NOMO-1 treated with dmso at 0.1 percent for 144 hours (cell line): Measurements from ENCODE around the gene RGS13.

Source experiments
- DNase-seq: peaks from one replicate; lab custom pipeline; 2025; ENCODE audit not compliant: unreplicated experiment; lab: John Stamatoyannopoulos, UW

Gene RGS13

DNA sequence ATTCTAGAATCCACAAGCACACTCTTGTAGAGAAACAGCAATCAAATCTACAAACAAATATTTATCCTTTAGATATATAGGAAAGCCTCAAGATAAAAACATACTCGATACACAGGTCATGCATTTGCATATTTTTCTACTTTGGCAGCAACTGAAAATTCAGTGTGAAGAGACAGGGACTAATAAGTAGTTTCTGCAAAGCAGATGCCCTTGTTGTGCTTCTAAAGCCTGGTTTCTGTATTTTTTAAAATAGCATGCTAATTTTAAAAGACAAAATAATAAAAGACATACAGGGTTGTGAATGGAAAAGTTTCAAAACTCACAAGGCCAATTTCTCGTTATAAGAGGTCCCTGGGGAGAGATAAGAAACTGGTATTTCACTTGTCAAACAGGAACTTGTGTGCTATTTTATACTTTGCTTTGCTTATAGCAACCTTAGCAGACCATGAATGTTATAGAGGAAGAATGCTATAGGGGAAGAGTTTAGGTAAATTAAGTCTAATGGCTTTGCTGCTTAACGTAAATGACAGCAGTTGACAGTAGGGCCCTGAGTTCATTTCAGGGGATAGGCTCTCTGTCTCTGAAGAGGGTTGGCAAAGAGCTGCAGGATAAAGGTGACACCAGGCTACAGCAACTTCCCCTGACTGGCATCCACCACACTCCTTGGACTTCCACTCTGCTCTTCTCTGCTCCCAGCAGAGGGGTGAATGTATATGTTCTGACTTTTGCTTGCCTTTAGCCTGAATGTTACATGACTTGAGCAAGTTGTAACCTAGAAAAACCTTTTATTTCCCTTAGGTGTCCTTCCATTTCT, 9.4 kb upstream of the RGS13 start:
- DNase-seq: peak; percentile 46

DNA sequence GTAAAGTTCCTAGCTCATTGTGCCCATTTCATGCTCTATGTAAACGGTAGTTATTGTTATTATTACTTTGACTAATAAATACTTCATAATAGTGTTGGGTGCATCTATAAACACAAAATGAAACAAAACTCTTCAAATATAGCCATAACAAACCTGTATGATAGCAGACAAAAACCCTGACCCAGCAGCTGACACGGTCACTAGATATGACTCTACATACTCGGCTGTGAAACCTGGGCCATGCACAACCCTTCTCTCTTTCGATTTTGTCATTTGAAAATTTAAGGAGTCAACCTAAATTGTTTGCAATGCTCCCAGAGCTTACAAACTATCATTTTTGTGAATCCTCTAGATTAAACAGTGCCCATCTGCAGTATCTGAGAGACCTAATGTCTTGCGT, 8.0 kb upstream of the RGS13 start:
- no peak for DNase-seq

DNA sequence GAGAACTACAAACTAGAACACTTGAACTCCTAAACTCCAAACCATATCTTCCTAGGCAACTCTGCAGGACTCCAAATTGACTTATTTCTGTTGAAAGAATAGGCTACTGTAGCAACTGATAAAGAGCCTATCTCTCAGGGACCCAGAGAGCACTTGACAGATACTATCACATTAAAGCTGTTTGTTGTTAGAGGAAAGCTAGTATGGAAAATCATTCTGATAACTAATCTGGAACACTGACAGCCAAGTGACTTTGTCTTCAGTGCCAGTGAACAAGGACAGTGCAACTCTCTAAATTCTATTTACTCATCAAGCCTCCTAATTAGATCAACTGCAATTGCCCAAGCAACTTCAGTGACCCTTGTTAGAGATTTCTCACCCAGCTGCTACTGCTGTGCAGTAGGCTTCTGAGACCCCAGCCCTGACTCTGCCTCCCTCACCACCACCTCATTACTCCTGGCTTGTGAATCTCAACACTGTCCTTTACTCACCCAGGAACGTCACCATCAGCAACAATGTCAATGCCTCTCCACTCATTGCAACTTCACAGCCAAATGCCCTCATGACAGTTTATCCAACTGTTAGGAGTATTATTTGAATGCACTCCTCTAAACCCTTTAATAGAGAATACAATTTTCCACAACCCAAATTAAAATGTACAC, 7.4 kb upstream of the RGS13 start:
- no peak for DNase-seq

DNA sequence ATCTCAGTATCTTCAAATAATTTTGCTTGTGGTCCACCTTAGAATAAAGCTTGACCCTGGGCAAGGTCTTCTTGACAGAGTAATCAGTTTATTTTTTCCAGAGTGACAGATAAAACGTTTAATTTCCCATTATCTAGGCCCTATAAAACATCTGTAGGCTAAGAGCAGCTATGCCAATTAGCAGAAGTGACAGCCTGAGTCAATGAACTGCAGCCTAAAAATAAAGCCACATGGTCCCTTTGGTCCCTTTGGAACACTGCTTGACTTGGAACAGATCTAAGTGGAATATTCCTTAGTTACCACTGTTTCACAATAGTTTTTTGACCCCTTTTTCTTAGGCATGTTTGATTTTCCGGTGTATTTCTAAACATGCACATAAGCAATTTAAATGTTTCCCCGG, 6.3 kb upstream of the RGS13 start:
- no peak for DNase-seq

DNA sequence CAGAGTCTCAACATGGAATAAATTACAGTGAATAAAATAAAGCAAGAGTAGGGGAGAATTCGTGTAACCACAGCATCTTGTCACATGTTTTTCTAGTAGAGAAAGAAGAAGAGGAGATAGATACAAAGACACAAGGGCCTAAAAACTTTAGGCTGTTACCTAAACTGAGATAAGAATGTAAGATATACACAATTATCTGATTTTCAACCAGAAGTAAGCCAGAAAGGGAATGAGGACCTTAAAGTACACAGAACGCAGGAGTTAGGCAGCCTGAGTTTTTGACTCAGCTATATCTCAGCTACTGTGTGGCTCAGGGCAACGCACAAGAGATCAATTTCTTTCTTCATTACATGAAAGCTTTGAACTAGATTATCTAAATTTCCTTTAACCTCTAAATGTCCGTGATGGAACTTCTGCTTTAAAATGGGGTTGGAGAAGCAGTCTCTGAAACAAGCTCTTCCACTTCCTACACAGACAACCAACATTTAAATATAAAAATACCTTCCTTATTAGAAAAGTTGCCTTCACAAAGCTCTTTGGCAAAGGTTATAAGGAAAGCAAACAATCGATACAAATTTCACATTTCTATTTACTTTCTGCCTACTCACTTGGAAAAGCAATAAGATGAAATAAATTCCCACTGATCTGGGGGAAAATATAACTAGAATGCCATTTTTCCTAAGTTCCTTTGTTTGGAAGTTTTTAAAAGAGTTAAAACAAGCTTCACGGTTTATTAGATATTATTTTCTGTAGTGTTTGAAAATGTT, 5.2 kb upstream of the RGS13 start:
- no peak for DNase-seq

DNA sequence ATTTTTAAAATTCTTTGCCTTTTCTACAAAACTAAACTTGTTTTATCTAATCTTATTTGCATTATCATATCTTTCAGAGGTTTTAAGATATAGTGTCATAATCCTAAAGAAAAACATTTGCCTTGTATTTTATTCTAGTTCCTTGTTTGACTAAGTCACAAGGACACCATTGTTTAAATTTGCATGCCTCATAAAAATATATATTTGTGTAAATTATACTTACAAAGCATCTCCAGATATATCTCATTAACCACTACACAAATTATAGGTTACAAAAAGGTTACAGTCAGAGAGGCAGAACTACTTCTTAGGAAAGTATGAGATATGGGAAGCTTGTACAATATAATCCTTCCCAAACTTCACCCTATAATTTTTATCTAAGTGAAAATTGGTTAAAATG, 4.2 kb upstream of the RGS13 start:
- DNase-seq: no peak

DNA sequence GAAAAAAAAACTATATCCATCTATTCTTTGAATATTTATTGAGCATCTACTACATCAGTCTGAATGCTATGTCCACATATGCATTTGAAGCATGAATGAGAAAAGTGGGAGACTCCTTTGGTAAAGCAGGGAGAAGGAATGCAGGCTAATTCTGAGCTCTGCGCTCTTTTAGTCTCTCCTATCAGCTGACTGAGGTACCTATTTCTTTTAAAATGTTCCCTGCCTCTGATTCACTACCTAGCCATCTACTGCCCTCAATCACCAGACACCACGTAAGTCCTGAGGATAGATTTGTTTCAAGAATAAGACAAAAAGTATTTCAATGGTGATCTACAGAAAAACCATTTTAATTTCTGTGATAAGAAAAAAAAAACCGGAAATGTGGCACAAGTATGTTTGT, 3.8 kb upstream of the RGS13 start:
- DNase-seq: no peak

DNA sequence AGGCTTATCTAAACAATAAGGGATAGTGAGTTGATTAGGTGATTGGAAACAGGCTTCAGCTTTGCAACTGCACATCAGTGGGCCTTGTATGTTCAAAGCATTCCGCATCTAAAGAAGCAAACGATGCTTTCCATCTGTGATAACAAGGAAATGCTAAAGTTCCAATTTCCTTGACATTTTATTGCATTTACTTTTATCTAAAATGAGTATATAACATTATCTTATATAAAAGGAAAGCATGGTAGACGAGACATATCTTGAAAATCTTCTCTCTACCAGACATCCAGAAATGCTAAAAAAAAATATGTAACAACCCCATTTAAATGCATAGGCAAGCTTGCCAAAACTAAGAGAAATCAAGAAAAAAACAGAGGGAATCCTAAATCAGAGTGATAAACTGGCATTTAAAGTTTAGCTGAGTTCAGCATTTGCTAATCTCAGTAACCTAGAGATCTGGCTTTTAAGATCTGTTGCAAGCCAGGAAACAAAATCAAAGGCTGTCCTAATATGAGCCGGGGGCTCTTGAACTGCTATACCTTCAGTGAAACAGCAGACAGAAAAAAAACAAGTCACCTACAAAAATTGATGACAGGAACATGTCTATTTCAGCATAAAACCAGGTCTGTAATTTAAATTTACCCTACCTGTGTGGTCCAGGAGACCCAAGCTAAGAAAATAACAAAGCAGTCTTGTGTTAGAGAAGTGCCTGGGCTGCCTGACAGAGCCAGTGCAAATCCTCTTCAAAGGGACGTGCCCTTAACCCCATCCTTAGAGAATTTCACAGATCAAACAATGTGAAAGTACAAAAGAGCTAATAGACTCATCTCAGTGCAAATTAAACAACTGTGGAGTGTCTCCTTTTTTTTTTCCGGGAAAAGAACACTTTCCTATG, 3.1 kb upstream of the RGS13 start:
- no peak for DNase-seq

DNA sequence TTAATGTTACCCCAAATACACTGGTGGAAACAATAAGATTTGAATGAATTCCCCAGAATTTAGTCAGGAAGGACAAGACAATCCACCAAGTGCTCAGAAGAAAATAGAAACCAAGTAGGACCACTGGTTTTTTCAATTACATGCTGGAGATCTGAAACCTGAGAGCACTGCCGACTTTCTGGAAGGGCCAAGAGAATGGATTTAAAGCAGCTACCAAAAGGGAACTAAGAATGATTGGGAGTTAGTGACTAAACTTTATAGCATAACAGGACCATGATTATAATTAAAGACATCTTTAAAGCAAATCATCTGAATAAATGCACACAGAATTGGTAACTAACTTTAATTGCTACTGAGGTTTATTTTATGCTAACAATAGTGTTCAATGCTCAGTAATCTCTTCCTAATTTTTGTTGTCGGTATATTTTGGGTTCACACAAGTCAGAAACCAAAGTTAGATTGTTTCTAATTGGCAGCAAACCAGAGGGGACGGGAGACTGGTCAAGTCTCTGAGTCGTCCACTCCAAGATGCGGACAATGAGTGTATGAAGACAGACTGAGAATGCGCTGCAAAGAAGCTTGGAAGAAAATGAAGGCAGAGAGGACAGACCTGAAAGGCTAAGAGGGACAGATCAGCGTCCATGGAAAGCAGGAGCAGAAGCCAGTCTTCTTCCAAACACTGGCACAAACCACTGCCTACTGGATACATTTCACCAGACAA, 2.3 kb upstream of the RGS13 start:
- DNase-seq: no peak

DNA sequence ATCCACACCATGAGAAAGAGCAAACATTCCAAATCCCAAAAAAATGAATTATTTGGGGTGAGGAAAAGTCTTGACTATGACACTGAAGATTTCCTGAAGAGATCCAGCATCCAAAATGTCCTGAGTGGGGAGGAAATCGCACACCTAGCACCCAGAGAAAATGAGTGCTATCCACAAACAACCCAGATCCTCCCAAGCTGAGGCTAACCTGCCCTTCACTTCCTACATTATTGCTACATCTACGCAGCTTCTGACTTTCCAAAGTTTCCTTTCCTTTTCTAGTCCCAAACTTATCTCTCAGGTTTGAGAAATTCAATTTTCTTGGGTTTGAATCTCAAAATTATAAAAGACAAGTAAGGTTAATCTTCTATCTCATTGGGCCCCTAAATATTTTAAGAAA, 906 bp upstream of the RGS13 start:
- no peak for DNase-seq

DNA sequence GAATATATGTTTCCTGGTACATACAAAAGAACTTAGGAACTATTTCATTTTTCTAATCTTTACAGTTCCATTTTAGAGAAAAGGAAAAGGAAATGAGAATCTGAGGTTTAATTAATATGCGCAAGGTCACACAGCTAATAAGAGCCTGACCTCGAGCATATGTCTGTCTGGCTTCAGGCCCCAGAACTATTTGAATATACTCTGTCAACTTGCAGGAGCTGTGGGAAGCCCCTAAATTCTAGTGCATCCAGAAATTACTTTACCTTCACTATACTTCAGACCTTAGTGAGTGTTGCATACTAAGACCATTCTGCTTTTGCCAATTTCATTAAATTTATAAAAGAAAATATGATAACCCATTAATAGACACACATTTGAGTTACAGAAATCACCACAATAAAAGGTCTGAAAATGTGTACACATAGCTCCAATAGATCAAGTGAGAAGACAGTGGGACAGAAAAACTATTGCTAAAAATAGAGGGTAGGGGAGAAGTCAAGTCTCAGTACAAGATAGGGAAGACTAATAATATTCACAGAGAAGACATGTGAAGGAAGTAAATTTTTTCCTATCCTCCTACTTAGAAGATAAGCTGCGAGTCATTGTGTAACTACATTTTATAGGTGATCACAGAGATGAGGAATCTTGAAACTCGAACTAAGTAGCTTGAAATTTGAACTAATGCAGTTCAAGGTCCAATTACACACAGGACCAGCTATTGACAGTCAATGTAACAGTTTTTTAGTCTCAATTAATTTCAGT, 3.8 kb downstream of the RGS13 start:
- DNase-seq: no peak

DNA sequence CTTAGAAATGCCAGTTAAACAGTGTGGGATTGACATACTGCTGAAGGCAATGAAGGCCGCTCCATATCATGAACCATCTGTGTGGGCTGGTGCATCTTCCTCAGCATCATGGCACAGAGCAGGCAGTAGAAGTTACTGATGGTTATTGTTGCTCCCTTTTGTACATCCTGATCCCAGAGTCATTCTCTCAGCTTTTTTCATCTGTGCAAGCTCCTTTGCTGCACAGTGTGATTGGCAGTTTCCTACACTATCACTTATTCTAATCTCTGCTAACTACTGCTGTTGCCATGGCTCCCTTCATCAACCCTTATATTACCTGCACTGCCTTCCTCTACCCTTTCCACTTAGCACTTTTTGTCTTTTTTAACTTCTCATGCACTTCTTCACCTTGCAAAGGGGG, 16.2 kb downstream of the RGS13 start:
- DNase-seq: no peak

DNA sequence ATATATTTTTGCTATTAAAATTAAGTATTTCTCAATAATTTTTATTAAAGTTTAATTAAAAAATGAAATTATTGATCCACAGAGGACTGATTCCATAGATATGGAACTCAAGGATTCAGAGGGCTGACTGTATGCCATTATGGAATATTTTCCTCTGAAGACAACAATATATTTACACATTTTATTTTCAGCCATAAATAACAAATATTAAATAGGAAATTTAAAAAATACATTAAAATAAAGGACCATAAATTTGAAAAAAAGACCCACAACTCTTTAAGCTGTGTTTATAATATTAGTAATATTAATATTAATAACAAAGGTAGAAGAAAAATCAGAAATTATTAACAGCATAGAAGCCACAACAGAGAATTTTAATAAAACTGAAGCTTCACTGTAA, 18.2 kb downstream of the RGS13 start:
- no peak for DNase-seq

DNA sequence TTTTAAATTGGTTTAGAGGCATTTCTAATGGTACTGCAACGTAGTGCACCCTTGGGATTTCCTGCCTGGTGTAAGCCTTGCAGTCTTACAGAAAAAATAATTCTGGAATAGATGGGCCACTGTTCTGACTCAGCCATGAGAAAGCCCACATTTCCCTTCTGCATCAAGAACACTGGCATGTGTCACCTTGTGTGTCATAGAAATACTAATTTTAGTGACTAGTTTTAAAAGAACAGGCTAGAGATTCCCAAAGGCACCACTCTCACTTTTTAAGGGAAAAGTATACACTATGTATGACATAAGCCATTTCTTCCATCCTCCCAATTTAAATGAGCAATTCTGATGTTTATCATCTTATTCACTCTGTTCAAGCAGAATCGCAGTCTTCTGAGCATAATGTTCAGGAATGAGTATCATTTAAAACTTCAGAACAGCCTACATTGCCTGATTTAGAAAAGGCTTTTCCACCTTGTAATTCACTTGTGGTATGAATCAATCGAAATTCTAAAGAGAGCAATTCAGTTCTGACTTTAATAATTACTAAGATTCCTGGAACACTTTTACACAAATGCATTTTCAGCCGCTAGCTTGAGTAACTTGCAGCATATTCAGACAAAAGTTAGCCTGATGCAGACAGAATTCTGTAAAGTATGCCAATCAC, 18.8 kb downstream of the RGS13 start:
- DNase-seq: no peak

DNA sequence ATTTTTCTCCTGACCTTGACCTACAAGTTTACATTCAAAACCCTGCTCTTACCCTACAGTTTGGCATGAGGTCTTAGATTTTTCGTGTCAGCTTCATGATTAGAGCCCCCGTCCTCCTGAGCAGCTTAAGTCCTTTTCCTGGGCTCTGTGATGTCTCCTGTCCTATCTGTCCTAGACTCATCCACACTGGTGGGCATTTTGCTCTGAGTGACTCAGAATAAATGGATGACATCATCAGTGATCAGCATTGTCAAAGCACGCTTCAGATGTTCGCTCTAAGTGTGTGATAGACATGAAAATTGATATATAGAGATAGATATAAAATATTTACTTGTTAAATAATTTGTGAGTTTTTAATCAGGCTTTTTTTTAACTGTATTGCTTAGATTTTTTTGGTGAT, 21.8 kb downstream of the RGS13 start:
- DNase-seq: no peak

DNA sequence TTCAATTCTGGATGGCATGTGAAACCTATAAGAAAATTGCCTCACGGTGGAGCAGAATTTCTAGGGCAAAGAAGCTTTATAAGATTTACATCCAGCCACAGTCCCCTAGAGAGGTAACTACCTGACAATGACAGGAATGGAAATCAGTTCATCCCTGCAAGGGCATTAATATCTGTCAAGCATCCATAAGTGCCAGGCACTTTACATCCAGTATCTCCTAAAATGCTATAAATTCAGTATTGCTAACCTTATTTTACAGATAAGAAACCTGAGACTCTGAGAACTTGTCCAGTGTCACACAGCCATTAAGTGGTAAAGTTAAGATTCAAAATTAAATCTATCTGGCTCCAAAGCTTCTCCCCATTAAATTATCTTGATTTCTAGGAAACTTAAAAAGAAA, 22.3 kb downstream of the RGS13 start:
- no peak for DNase-seq

DNA sequence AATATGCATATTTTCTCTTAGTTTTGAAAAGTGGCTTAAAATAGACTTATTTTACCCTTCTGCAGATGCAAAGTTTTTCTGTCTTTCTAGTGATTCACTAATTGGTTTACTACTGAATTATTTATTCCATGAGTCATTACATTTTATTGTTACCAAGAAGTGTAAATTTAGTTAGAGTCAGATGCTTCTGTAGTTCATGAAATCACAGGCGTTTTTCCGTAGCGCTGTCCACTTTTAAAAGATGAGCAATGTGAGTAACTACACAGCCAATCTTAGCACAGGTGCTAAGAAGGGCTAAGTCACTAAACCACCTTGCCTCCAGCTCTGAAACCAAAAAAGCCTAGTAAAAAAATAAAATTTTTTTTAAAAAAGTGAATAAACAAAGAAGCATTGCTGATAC, 24.7 kb downstream of the RGS13 start:
- DNase-seq: no peak

DNA sequence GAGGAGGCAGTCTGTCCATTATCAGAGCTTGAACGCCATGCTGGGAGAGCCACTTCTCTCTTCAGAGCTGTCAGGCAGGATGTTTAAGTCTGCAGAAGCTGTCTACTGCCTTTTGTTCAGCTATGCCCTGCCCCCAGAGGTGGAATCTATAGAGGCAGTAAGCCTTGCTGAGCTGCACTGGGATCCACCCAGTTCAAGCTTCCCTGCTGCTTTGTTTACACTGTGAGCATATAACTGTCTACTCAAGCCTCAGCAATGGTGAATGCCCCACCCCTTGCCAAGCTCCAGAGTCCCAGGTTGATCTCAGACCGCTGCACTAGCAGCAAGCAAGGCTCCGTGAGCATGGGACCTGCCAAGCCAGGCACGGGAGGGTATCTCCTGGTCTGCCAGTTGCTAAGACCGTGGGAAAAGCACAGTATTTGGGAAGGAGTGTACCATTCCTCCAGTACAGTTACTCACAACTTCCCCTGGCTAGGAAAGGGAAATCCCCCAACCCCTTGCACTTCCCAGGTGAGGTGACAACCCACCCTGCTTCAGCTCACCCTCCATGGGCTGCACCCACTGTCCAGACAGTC, 32.5 kb downstream of the RGS13 start:
- DNase-seq: no peak

DNA sequence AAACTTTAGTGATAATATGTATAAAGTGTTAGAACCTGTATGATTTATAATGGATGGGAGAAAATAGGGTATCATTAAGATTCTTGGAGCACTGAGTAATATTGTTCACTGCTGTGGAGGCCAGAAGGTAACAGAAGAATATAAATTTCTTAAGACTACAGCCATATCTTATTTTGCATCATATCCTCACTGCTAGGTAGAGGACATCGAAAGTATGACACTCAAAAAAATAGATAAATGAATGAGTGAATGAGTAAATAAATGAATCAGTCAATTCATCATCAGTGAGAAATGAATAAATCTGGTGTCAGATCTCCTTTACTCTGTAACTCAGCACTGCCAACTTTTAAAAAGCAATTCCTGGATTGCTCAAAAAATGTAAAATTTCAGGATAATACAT, 33.2 kb downstream of the RGS13 start:
- no peak for DNase-seq
